Gastrocnemius medialis (tissue), 4 donors: Measurements from ENCODE around the gene CYREN. TPM values are rescaled to one million over a fixed set of nuclear protein-coding genes. Genes with fewer than 3 reads are reported as not detected.

Source experiments
- ATAC-seq, 2 donors: fragments of 150-250 bp; one replicate each; pipeline ENCODE4 v1.9.1; 2016
- DNase-seq, 2 donors: peaks; one replicate each; pipeline ENCODE4 v3.0.0-alpha.2; 2019
- H3K27ac ChIP-seq, 4 donors: fragments of 200-600 bp; sonication (generic); 1 replicate in 1 of 4; 2 replicates in 3 of 4; pipeline ENCODE4 v1.5.1; 2016 to 2018; ENCODE audit warnings: mild to moderate bottlenecking in 2 of 4, moderate library complexity in 1 of 4
- H3K27me3 ChIP-seq, 3 donors: fragments of 200-600 bp; sonication (generic) in 2 of 3; 1 replicate in 1 of 3; 2 replicates in 2 of 3; pipeline versions ENCODE4 v1.5.1 to v1.6.0; 2016 to 2019; ENCODE audit warnings: mild to moderate bottlenecking in 1 of 3, moderate library complexity in 1 of 3
- H3K36me3 ChIP-seq, 2 donors: fragments of 200-600 bp; sonication (generic) in 1 of 2; one replicate each; pipeline ENCODE4 v1.5.1; 2017 to 2018
- H3K4me1 ChIP-seq, 2 donors: fragments of 200-600 bp; sonication (generic) in 1 of 2; one replicate each; pipeline ENCODE4 v1.5.1; 2016 to 2017; ENCODE audit warnings: mild to moderate bottlenecking in 2 of 2
- H3K4me3 ChIP-seq, 4 donors: fragments of 200-600 bp; sonication (generic) in 3 of 4; 1 replicate in 1 of 4; 2 replicates in 3 of 4; pipeline ENCODE4 v1.5.1; 2016 to 2019; ENCODE audit warnings: mild to moderate bottlenecking in 2 of 4
- H3K9me3 ChIP-seq, 3 donors: fragments of 200-600 bp; sonication (generic) in 2 of 3; 1 replicate in 1 of 3; 2 replicates in 2 of 3; pipeline ENCODE4 v1.5.1; 2016 to 2019
- CTCF ChIP-seq, 5 experiments: fragments of 450-650 bp in 3 of 5; fragments of 200-600 bp in 2 of 5; sonication (generic) in 2 of 5; IDR thresholded peaks in 4 of 5; conservative IDR thresholded peaks in 1 of 5; 1 replicate in 4 of 5; 2 replicates in 1 of 5; pipeline ENCODE4 v1.5.1; 2016 to 2019; ENCODE audit warnings: antibody characterized with exemption in 5 of 5, mild to moderate bottlenecking in 3 of 5, moderate library complexity in 3 of 5
- POLR2A ChIP-seq, 2 donors: fragments of 450-650 bp; IDR thresholded peaks; one replicate each; pipeline ENCODE4 v1.6.1; 2017; ENCODE audit warnings: antibody characterized with exemption in 2 of 2, mild to moderate bottlenecking in 2 of 2, moderate library complexity in 2 of 2
- in situ Hi-C, 4 donors: fragments of 200-750 bp; cut with MboI; loops; one replicate each; pipeline versions ENCODE4 v1.15.0 to v1.8.0; 2017; ENCODE audit warnings: low sequenced_read_pairs in 4 of 4
- intact Hi-C: fragments of 100-400 bp; cut with DNase I; formaldehyde crosslinking; loops from one replicate; pipeline ENCODE4 v1.15.1; 2023; ENCODE audit warnings: low total_unique reads
- total RNA-seq, 4 donors: library from RNA; depleted of rRNA; stranded (reverse); fragments of >200 nt; gene quantifications; one replicate each; pipeline versions ENCODE4 v1.1.0 to v1.2.3, GENCODE V29; 2016

The CYREN gene
- total RNA-seq, 4 donors from 2014 or later: 11.8 to 51.5 (median 20.4) TPM

GRCh38 chr7:135147899-135148721 lies 22.4 kb downstream of the CYREN start, which contains the start of gene TMEM140:
TSS of gene TMEM140 (plus strand) at chr7:135148072. CDS start at chr7:135164442, 16,370 bp downstream.
- intact Hi-C loops: loop anchor here (1.0 to 10.0 kb wide), 6 partner anchors 22 to 1896 kb away; partner anchors contain the start of genes AGBL3, BPGM, CYREN and EXOC4
- Histone ChIP-seq H3K9me3 (no peaks in the 10 kb centered on the region), H3K27me3 (no peaks in the 10 kb centered on the region), H3K4me1 (peaks cover 45 to 47% of the 10 kb centered on the region in 2 donors), H3K36me3 (peaks cover 0 to 16% of the 10 kb centered on the region in 2 donors), H3K4me3 (peak within 1 kb of the TSS; percentile 74 to 79 (median 78)), H3K27ac (peak within 1 kb of the TSS; percentile 96 to 99 (median 98))
- in situ Hi-C loops: no loop called here
- peak in 1 of 5 experiments; percentile 15 for TF ChIP-seq CTCF (IDR thresholded peaks at IDR 0.05 in 4 of 5, conservative IDR thresholded peaks at IDR 0.05 in 1 of 5)
- peak; percentile 93 to 97 for TF ChIP-seq POLR2A (IDR thresholded peaks at IDR 0.05)
- ATAC-seq (peak; percentile 81 to 84), DNase-seq (peak; percentile 73 to 80)

- Histone ChIP-seq H3K36me3 (peaks cover 0 to 11% of the 10 kb centered on the region in 2 donors), H3K4me1 (peaks cover 38 to 46% of the 10 kb centered on the region in 2 donors), H3K27me3 (no peaks in the 10 kb centered on the region), H3K4me3 (peak overlapping the region; percentile 74 to 79 (median 78)), H3K27ac (peak overlapping the region; percentile 96 to 99 (median 98)), H3K9me3 (no peaks in the 10 kb centered on the region)
- TF ChIP-seq CTCF (IDR thresholded peaks at IDR 0.05 in 4 of 5, conservative IDR thresholded peaks at IDR 0.05 in 1 of 5) (no peak), POLR2A (IDR thresholded peaks at IDR 0.05) (peak in 1 of 2 donors; percentile 30)
- in situ Hi-C loops: no loop called here
- DNase-seq: peak in 1 of 2 donors; percentile 69
- ATAC-seq: peak; percentile 68 to 85
- intact Hi-C loops: loop anchor here (1.0 to 10.0 kb wide), 6 partner anchors 23 to 1895 kb away; partner anchors contain the start of genes AGBL3, BPGM, CYREN and EXOC4
Observed at GRCh38 chr7:135147341-135147898, 23.1 kb downstream of the CYREN start.

GRCh38 chr7:135143885-135144668 lies 26.4 kb downstream of the CYREN start:
- no peak for ATAC-seq
- in situ Hi-C loops (no loop called here), intact Hi-C loops (loop anchor here (10.0 kb wide), 1 partner anchor 831 kb away; the partner anchor contains the start of gene MTPN)
- Histone ChIP-seq H3K4me3 (no peak overlapping the region), H3K36me3 (no peaks in the 10 kb centered on the region), H3K27me3 (no peaks in the 10 kb centered on the region), H3K4me1 (peaks cover 22 to 23% of the 10 kb centered on the region in 2 donors), H3K9me3 (no peaks in the 10 kb centered on the region), H3K27ac (peak overlapping the region; percentile 3 to 99 (median 80))
- TF ChIP-seq POLR2A (IDR thresholded peaks at IDR 0.05) (no peak), CTCF (IDR thresholded peaks at IDR 0.05 in 4 of 5, conservative IDR thresholded peaks at IDR 0.05 in 1 of 5) (no peak)
- no peak for DNase-seq

GRCh38 chr7:135129579-135129978 lies 40.9 kb downstream of the CYREN start:
- in situ Hi-C loops: no loop called here

More at GRCh38 chr7:135129579-135129978, 40.9 kb downstream of the CYREN start:
- TF ChIP-seq POLR2A (IDR thresholded peaks at IDR 0.05) (no peak), CTCF (IDR thresholded peaks at IDR 0.05 in 4 of 5, conservative IDR thresholded peaks at IDR 0.05 in 1 of 5) (no peak)
- Histone ChIP-seq H3K4me1 (no peaks in the 10 kb centered on the region), H3K36me3 (no peaks in the 10 kb centered on the region), H3K27me3 (no peaks in the 10 kb centered on the region), H3K9me3 (no peaks in the 10 kb centered on the region), H3K27ac (no peak overlapping the region), H3K4me3 (no peak overlapping the region)
- DNase-seq: no peak
- intact Hi-C loops: no loop called here
- ATAC-seq: no peak
